ENCODE data around the gene DCTN5. TPM values are rescaled to one million over a fixed set of nuclear protein-coding genes. Genes with fewer than 3 reads are reported as not detected.

DCTN5 gene
- total and polyA plus RNA-seq, 2 of the 13 experiments (the other 11 are each of a cell fraction or from before 2014, with no cell fraction given) = 105 to 207 TPM

- no peak for TF ChIP-seq ZNF276 (CRISPR knock-in tag; IDR thresholded peaks at IDR 0.05; ENCODE audit: low read depth)
- TF ChIP-seq AFF4 (CRISPR knock-in tag; IDR thresholded peaks at IDR 0.05) = no peak
- no peak for TF ChIP-seq CC2D1A (CRISPR knock-in tag; IDR thresholded peaks at IDR 0.05)
- no peak for TF ChIP-seq GMEB2 (CRISPR knock-in tag; IDR thresholded peaks at IDR 0.05; ENCODE audit: low read depth)
- TF ChIP-seq MXD3 (CRISPR knock-in tag; IDR thresholded peaks at IDR 0.05) = no peak
- TF ChIP-seq SOX13 (IDR thresholded peaks at IDR 0.05) = no peak
- 0 out of 4 replicates have a peak, but pooled peaks of 1 of the 2 experiments have one; percentile 16 for TF ChIP-seq SOX13 (CRISPR knock-in tag; conservative IDR thresholded peaks at IDR 0.05 in 1 of 2, IDR thresholded peaks at IDR 0.05 in 1 of 2)
- TF ChIP-seq PHF21A (CRISPR knock-in tag; IDR thresholded peaks at IDR 0.05) = peak; percentile 40; the same call in 1 of the 2 replicates
- no peak; the same call in 1 of the 2 replicates for TF ChIP-seq ZNF331 (CRISPR knock-in tag; IDR thresholded peaks at IDR 0.05)
- TF ChIP-seq U2AF1 (optimal IDR thresholded peaks at IDR 0.05; ENCODE audit: low read depth, low read length) = no peak
- TF ChIP-seq RCOR2 (CRISPR knock-in tag; IDR thresholded peaks at IDR 0.05) = no peak
- no peak for TF ChIP-seq MYC (CRISPR knock-in tag; IDR thresholded peaks at IDR 0.05; ENCODE audit: borderline replicate concordance)
- TF ChIP-seq SP5 (CRISPR knock-in tag; IDR thresholded peaks at IDR 0.05; ENCODE audit: borderline replicate concordance, low read depth) = 0 out of 2 replicates have a peak, but pooled peaks have one; percentile 24
- TF ChIP-seq E2F1 (CRISPR knock-in tag; IDR thresholded peaks at IDR 0.05) = no peak
- TF ChIP-seq YEATS4 (CRISPR knock-in tag; IDR thresholded peaks at IDR 0.05; ENCODE audit: borderline replicate concordance) = no peak
- TF ChIP-seq TFAP4 (IDR thresholded peaks at IDR 0.05; ENCODE audit: borderline replicate concordance, low read depth) = 0 out of 2 replicates have a peak, but pooled peaks have one; percentile 8
- no peak for TF ChIP-seq ZNF275 (CRISPR knock-in tag; IDR thresholded peaks at IDR 0.05; ENCODE audit: borderline replicate concordance)
- no peak for TF ChIP-seq ZNF530 (CRISPR knock-in tag; IDR thresholded peaks at IDR 0.05; ENCODE audit: low read depth)
These were observed 32.8 kb downstream of the DCTN5 start (continued) for GRCh38 chr16:23673971-23674614.
